Fibroblast of lung (primary cell): ENCODE results near the gene MICAL3.
A peak's percentile ranks its signal among the peaks of the same experiment; 100 is the strongest.

Source experiments
- EZH2 ChIP-seq: IDR thresholded peaks from 2 replicates; pipeline ENCODE4 v1.5.1; 2012; ENCODE audit warnings: low read length, control low read depth, mild to moderate bottlenecking; ENCODE audit errors: missing control alignments
- TF ChIP-seq, protein P1 (sequence below), 2 donors: IDR thresholded peaks in 1 of 2; conservative IDR thresholded peaks in 1 of 2; 1 replicate in 1 of 2; 2 replicates in 1 of 2; pipeline ENCODE4 v1.5.1; 2011 to 2012; ENCODE audit warnings: low read length in 2 of 2, control low read depth in 1 of 2, inconsistent platforms in 1 of 2, low read depth in 1 of 2, mild to moderate bottlenecking in 1 of 2

DNA sequence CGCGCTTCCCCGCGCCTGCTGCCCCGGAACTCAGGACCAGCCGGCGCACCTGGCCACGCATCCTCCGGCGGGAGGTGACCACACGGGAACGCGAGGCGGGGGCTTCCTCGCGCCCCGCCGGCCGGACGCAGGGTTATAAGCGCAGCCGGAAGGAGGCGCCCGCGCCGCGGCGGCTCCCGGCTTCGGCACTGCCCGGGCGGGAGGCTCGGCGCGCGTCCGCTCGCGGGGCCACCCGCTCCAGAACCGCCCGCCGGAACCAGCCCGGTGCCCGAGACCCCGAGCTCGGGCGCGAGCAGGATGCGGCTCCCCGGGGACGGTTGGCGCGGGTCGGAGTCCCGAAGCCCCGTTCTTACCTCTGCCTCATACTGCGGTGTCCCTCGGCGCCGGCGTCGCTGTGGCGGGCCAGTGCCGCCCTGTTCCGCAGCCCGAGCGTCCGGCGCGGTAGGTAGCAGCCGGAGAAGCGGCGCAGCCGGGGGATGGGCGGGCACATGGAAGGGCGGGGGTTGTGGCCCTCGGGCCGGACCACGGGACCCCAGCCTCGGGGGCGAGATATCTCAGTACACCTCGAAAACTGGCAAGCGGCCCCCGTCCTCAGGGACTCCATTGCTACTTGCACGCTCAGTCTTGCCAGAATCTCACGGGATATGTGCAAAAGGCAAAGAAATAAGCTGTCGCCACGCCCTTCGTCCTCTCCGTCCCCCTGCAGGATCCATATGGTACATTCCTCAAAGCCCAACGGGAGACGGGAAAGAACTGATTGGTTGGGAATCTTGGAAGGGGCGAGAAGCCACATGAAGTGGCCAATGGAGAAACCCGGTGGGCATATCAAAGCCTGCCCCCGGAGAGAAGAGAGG is 23.1 kb downstream of the MICAL3 start:
- TF ChIP-seq, protein P1, sequence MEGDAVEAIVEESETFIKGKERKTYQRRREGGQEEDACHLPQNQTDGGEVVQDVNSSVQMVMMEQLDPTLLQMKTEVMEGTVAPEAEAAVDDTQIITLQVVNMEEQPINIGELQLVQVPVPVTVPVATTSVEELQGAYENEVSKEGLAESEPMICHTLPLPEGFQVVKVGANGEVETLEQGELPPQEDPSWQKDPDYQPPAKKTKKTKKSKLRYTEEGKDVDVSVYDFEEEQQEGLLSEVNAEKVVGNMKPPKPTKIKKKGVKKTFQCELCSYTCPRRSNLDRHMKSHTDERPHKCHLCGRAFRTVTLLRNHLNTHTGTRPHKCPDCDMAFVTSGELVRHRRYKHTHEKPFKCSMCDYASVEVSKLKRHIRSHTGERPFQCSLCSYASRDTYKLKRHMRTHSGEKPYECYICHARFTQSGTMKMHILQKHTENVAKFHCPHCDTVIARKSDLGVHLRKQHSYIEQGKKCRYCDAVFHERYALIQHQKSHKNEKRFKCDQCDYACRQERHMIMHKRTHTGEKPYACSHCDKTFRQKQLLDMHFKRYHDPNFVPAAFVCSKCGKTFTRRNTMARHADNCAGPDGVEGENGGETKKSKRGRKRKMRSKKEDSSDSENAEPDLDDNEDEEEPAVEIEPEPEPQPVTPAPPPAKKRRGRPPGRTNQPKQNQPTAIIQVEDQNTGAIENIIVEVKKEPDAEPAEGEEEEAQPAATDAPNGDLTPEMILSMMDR (conservative IDR thresholded peaks at IDR 0.05 in 1 of 2, IDR thresholded peaks at IDR 0.05 in 1 of 2; ENCODE audit: low read depth in 1 of 2, low read length in 2 of 2) = peak in 1 of 2 donors; percentile 42
- no peak for TF ChIP-seq EZH2
